HL-60 (cell line): ENCODE measurements around the gene INO80C.

Experiments
- GABPA ChIP-seq: IDR thresholded peaks from 2 replicates; pipeline ENCODE4 v1.6.1; 2012; ENCODE audit warnings: low read depth
- POLR2AphosphoS5 ChIP-seq: IDR thresholded peaks from 2 replicates; pipeline ENCODE4 v1.6.1; 2012; ENCODE audit warnings: low read depth
- SPI1 ChIP-seq: IDR thresholded peaks from 2 replicates; pipeline ENCODE4 v1.6.1; 2012; ENCODE audit warnings: low read depth, mild to moderate bottlenecking, borderline replicate concordance
- TF ChIP-seq, protein P1 (sequence below): IDR thresholded peaks from one replicate; pipeline ENCODE4 v1.5.1; 2011; ENCODE audit warnings: low read length, control low read depth, inconsistent platforms; ENCODE audit not compliant: insufficient read depth

DNA sequence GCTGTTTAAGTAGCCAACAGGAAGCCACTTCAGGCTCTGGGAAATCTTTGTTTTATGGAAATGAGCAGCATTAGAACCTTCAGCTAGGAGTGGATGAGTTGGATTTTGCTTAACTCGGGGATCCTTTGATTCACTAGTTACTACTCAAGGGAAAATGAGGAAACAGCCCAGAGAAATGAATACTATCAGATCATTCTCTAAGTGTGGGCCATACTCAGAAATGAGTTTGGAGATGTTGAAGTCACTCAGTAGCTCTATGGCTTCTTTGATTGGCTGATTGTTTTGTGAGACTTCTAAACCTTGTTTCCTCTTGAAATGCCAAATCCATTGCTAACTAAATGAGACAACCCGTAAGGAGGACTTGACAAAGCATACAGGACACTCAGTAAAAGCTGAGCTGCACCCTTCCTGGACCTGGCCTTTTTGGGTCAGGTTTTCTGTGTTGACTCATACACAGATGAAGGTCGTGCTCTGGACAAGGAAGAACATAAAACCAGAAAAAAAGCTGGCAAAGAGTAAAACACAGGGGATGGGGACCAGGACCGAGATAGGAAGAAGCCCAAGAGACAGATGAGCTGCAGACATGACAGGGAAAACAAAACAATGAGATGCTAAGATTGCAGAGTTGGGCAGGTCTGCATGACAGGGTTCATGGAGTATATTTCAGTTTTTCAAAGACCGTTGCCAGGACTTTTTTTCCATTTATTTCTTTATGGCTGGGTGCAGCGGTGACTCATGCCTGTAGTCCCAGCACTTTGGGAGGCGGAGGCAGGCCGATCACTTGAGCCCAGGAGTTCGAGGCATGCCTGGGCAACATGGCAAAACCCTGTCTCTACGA lies 41.6 kb downstream of the INO80C start:
- TF ChIP-seq, protein P1, sequence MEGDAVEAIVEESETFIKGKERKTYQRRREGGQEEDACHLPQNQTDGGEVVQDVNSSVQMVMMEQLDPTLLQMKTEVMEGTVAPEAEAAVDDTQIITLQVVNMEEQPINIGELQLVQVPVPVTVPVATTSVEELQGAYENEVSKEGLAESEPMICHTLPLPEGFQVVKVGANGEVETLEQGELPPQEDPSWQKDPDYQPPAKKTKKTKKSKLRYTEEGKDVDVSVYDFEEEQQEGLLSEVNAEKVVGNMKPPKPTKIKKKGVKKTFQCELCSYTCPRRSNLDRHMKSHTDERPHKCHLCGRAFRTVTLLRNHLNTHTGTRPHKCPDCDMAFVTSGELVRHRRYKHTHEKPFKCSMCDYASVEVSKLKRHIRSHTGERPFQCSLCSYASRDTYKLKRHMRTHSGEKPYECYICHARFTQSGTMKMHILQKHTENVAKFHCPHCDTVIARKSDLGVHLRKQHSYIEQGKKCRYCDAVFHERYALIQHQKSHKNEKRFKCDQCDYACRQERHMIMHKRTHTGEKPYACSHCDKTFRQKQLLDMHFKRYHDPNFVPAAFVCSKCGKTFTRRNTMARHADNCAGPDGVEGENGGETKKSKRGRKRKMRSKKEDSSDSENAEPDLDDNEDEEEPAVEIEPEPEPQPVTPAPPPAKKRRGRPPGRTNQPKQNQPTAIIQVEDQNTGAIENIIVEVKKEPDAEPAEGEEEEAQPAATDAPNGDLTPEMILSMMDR: no peak
- TF ChIP-seq POLR2AphosphoS5: no peak
- TF ChIP-seq GABPA: no peak
- TF ChIP-seq SPI1: no peak
